Liver (tissue), 9 donors: ENCODE results near the gene NSMF. TPM values are rescaled to one million over a fixed set of nuclear protein-coding genes. Genes with fewer than 3 reads are reported as not detected.
"Not testable (repeated sequence)": the region's sequence is repeated elsewhere in the genome, so short reads cannot be mapped to it uniquely, and the experiment has no call there.

Experiments used
- DNase-seq: peaks from one replicate; pipeline ENCODE4 v3.0.0-alpha.2; 2017; ENCODE audit warnings: low spot score
- H3K27ac ChIP-seq, 2 donors: one replicate each; pipeline ENCODE4 v1.7.0; 2013; ENCODE audit warnings: inconsistent platforms in 2 of 2, low read length in 2 of 2, control low read depth in 1 of 2, low read depth in 1 of 2, mild to moderate bottlenecking in 1 of 2
- H3K27me3 ChIP-seq, 4 donors: one replicate each; pipeline versions ENCODE4 v1.6.1 to v1.7.0; 2013; ENCODE audit warnings: low read length in 3 of 4, inconsistent platforms in 1 of 4, mild to moderate bottlenecking in 1 of 4, moderate library complexity in 1 of 4; ENCODE audit not compliant: control insufficient read depth in 4 of 4, insufficient read depth in 4 of 4
- H3K36me3 ChIP-seq, 4 donors: one replicate each; pipeline versions ENCODE4 v1.6.1 to v1.7.0; 2013; ENCODE audit warnings: low read length in 3 of 4, mild to moderate bottlenecking in 3 of 4, low read depth in 1 of 4, moderate library complexity in 1 of 4; ENCODE audit not compliant: control insufficient read depth in 4 of 4, insufficient read depth in 3 of 4
- H3K4me1 ChIP-seq, 4 donors: one replicate each; pipeline versions ENCODE4 v1.6.1 to v1.7.0; 2013; ENCODE audit warnings: low read length in 3 of 4, mild to moderate bottlenecking in 3 of 4, moderate library complexity in 1 of 4; ENCODE audit not compliant: control insufficient read depth in 4 of 4, insufficient read depth in 4 of 4
- H3K4me3 ChIP-seq, 3 donors: one replicate each; pipeline versions ENCODE4 v1.6.1 to v1.7.0; 2013; ENCODE audit warnings: low read length in 3 of 3, control low read depth in 1 of 3, low read depth in 1 of 3, mild to moderate bottlenecking in 1 of 3
- H3K9ac ChIP-seq, 2 donors: one replicate each; pipeline ENCODE4 v1.7.0; 2013; ENCODE audit warnings: low read length in 2 of 2, mild to moderate bottlenecking in 2 of 2, moderate library complexity in 2 of 2, control low read depth in 1 of 2, low read depth in 1 of 2
- H3K9me3 ChIP-seq, 4 donors: one replicate each; pipeline versions ENCODE4 v1.6.1 to v1.7.0; 2013; ENCODE audit warnings: low read length in 3 of 4; ENCODE audit not compliant: control insufficient read depth in 4 of 4
- ATF3 ChIP-seq: IDR thresholded peaks from 2 replicates; pipeline ENCODE4 v1.6.1; 2016; ENCODE audit warnings: antibody characterized with exemption
- EGR1 ChIP-seq, 2 donors: IDR thresholded peaks; 2 replicates each; pipeline ENCODE4 v1.6.1; 2016 to 2018; ENCODE audit warnings: antibody characterized with exemption in 2 of 2, low read depth in 2 of 2
- FOXA1 ChIP-seq: IDR thresholded peaks from 2 replicates; pipeline ENCODE4 v1.6.1; 2016; ENCODE audit warnings: antibody characterized with exemption
- FOXA2 ChIP-seq: IDR thresholded peaks from 2 replicates; pipeline ENCODE4 v1.6.1; 2016; ENCODE audit warnings: antibody characterized with exemption
- JUND ChIP-seq, 2 donors: IDR thresholded peaks; 2 replicates each; pipeline ENCODE4 v1.6.1; 2016; ENCODE audit warnings: antibody characterized with exemption in 2 of 2
- RXRA ChIP-seq, 2 donors: IDR thresholded peaks; 2 replicates each; pipeline ENCODE4 v1.6.1; 2017 to 2018; ENCODE audit warnings: antibody characterized with exemption in 2 of 2, mild to moderate bottlenecking in 1 of 2
- SP1 ChIP-seq: IDR thresholded peaks from 2 replicates; pipeline ENCODE4 v1.6.1; 2018; ENCODE audit warnings: antibody characterized with exemption, mild to moderate bottlenecking
- TAF1 ChIP-seq: conservative IDR thresholded peaks from 2 replicates; pipeline ENCODE4 v1.6.1; 2016; ENCODE audit warnings: antibody characterized with exemption, mild to moderate bottlenecking
- YY1 ChIP-seq: IDR thresholded peaks from 2 replicates; pipeline ENCODE4 v1.6.1; 2016; ENCODE audit warnings: antibody characterized with exemption, mild to moderate bottlenecking
- ZBTB33 ChIP-seq: IDR thresholded peaks from 2 replicates; pipeline ENCODE4 v1.6.1; 2016; ENCODE audit warnings: antibody characterized with exemption
- WGBS: extraction: QIAGEN DNeasy Blood & Tissue Kit; methylation state at CpG from one replicate; pipeline ENCODE4 v1.1.7; 2013; 5-methylcytosine and 5-hydroxymethylcytosine counted together
- polyA plus RNA-seq, 2 donors: library from polyadenylated mRNA; stranded (reverse) in 1 of 2; unstranded in 1 of 2; fragments of 200-250 nt in 1 of 2; fragments of >200 nt in 1 of 2; fragmentation: Nextera tagmentation in 1 of 2; extraction: Ambion mirVana in 1 of 2; gene quantifications; one replicate each; pipeline versions ENCODE4 v1.2.1 to v1.2.3, GENCODE V29; 2013 to 2015
- total RNA-seq, 2 donors: library from RNA; depleted of rRNA; stranded (reverse); fragments of >200 nt; gene quantifications; one replicate each; pipeline ENCODE4 v1.2.3, GENCODE V29; 2014
- TF ChIP-seq, protein P1 (sequence below): IDR thresholded peaks from 2 replicates; pipeline ENCODE4 v1.6.1; 2016; ENCODE audit warnings: antibody characterized with exemption, mild to moderate bottlenecking
- TF ChIP-seq, protein P2 (sequence below): fragments of 150-350 bp; IDR thresholded peaks from 2 replicates; pipeline ENCODE4 v1.5.1; 2017; ENCODE audit warnings: improper control_type of control experiment, low read depth, low read length; ENCODE audit not compliant: missing input control
- TF ChIP-seq, protein P3 (sequence below): IDR thresholded peaks from 2 replicates; pipeline ENCODE4 v1.6.1; 2016; ENCODE audit warnings: antibody characterized with exemption
- donor health status: healthy.
- donor health status: healthy.
- donor health status: healthy.
- donor health status: healthy.
- donor health status: healthy.

The NSMF gene
- total and polyA plus RNA-seq, 4 donors: 1.7 to 13.5 (median 8.7) TPM

- H3K9ac ChIP-seq, H3K36me3 ChIP-seq, H3K4me3 ChIP-seq, DNase-seq, H3K27me3 ChIP-seq, H3K27ac ChIP-seq, H3K9me3 ChIP-seq, H3K4me1 ChIP-seq: not testable (repeated sequence)
- WGBS: 95% methylated on average over 35 of the region's 35 CpGs
Observed at GRCh38 chr9:137466389-137467085, 7.4 kb upstream of the NSMF start.

- no peak for DNase-seq
- Histone ChIP-seq H3K9ac (no peak overlapping the region), H3K4me1 (no peaks in the 10 kb centered on the region), H3K27ac (no peak overlapping the region), H3K27me3 (no peaks in the 10 kb centered on the region), H3K9me3 (no peaks in the 10 kb centered on the region), H3K4me3 (no peak overlapping the region), H3K36me3 (peaks cover 0 to 6% (median 0%) of the 10 kb centered on the region in 4 donors)
- WGBS: 95% methylated on average over 23 of the region's 23 CpGs
- TF ChIP-seq FOXA2 (no peak), TAF1 (no peak), JUND (IDR thresholded peaks at IDR 0.05) (no peak)
- TF ChIP-seq, protein P1, sequence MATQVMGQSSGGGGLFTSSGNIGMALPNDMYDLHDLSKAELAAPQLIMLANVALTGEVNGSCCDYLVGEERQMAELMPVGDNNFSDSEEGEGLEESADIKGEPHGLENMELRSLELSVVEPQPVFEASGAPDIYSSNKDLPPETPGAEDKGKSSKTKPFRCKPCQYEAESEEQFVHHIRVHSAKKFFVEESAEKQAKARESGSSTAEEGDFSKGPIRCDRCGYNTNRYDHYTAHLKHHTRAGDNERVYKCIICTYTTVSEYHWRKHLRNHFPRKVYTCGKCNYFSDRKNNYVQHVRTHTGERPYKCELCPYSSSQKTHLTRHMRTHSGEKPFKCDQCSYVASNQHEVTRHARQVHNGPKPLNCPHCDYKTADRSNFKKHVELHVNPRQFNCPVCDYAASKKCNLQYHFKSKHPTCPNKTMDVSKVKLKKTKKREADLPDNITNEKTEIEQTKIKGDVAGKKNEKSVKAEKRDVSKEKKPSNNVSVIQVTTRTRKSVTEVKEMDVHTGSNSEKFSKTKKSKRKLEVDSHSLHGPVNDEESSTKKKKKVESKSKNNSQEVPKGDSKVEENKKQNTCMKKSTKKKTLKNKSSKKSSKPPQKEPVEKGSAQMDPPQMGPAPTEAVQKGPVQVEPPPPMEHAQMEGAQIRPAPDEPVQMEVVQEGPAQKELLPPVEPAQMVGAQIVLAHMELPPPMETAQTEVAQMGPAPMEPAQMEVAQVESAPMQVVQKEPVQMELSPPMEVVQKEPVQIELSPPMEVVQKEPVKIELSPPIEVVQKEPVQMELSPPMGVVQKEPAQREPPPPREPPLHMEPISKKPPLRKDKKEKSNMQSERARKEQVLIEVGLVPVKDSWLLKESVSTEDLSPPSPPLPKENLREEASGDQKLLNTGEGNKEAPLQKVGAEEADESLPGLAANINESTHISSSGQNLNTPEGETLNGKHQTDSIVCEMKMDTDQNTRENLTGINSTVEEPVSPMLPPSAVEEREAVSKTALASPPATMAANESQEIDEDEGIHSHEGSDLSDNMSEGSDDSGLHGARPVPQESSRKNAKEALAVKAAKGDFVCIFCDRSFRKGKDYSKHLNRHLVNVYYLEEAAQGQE: no peak
Observed at GRCh38 chr9:137465720-137466388, 6.7 kb upstream of the NSMF start.

- H3K27ac ChIP-seq: no peak overlapping the region
- TF ChIP-seq FOXA2 (no peak), ZBTB33 (no peak), FOXA1 (no peak), TAF1 (no peak), ATF3 (no peak), EGR1 (IDR thresholded peaks at IDR 0.05; ENCODE audit: low read depth in 2 of 2) (no peak), SP1 (no peak), YY1 (no peak), RXRA (IDR thresholded peaks at IDR 0.05) (no peak)
- TF ChIP-seq, protein P2, sequence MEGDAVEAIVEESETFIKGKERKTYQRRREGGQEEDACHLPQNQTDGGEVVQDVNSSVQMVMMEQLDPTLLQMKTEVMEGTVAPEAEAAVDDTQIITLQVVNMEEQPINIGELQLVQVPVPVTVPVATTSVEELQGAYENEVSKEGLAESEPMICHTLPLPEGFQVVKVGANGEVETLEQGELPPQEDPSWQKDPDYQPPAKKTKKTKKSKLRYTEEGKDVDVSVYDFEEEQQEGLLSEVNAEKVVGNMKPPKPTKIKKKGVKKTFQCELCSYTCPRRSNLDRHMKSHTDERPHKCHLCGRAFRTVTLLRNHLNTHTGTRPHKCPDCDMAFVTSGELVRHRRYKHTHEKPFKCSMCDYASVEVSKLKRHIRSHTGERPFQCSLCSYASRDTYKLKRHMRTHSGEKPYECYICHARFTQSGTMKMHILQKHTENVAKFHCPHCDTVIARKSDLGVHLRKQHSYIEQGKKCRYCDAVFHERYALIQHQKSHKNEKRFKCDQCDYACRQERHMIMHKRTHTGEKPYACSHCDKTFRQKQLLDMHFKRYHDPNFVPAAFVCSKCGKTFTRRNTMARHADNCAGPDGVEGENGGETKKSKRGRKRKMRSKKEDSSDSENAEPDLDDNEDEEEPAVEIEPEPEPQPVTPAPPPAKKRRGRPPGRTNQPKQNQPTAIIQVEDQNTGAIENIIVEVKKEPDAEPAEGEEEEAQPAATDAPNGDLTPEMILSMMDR: no peak
- TF ChIP-seq, protein P3, sequence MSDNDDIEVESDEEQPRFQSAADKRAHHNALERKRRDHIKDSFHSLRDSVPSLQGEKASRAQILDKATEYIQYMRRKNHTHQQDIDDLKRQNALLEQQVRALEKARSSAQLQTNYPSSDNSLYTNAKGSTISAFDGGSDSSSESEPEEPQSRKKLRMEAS: no peak
- H3K4me1 ChIP-seq: no peaks in the 10 kb centered on the region
- no peak for DNase-seq
- peaks cover 0 to 6% (median 0%) of the 10 kb centered on the region in 4 donors for H3K36me3 ChIP-seq
- 96% methylated on average over 23 of the region's 23 CpGs for WGBS
- no peaks in the 10 kb centered on the region for H3K9me3 ChIP-seq
- no peak overlapping the region for H3K4me3 ChIP-seq
- no peaks in the 10 kb centered on the region for H3K27me3 ChIP-seq
- H3K9ac ChIP-seq: no peak overlapping the region
Observed at GRCh38 chr9:137465000-137465719, 6.0 kb upstream of the NSMF start.
